GM12878 (cell line): ENCODE data around the gene PI4K2A.

ENCODE experiments used
- BCL11A ChIP-seq: IDR thresholded peaks from 2 replicates; pipeline ENCODE4 v1.6.1; 2011; ENCODE audit warnings: low read depth, low read length
- CREB1 ChIP-seq: IDR thresholded peaks from 2 replicates; pipeline ENCODE4 v1.6.1; 2012; ENCODE audit warnings: low read depth, mild to moderate bottlenecking, inconsistent platforms
- CTCF ChIP-seq, 3 experiments: IDR thresholded peaks in 2 of 3; conservative IDR thresholded peaks in 1 of 3; 2 replicates each; pipeline ENCODE4 v1.5.1; 2011; ENCODE audit warnings: low read depth in 3 of 3, low read length in 3 of 3, mild to moderate bottlenecking in 3 of 3, control low read depth in 2 of 3, moderate library complexity in 2 of 3, inconsistent platforms in 1 of 3, mixed read lengths in 1 of 3; ENCODE audit not compliant: control insufficient read depth in 2 of 3, insufficient read depth in 1 of 3; ENCODE audit errors: extremely low read depth in 1 of 3
- POLR2AphosphoS5 ChIP-seq: IDR thresholded peaks from 2 replicates; pipeline ENCODE4 v1.6.1; 2011; ENCODE audit warnings: mild to moderate bottlenecking, low read length, inconsistent platforms
- RB1 ChIP-seq: fragments of 450-650 bp; formaldehyde crosslinking; IDR thresholded peaks from 2 replicates; pipeline ENCODE4 v1.6.1; 2017; ENCODE audit warnings: mild to moderate bottlenecking, borderline replicate concordance
- RBBP5 ChIP-seq: fragments of 200-600 bp; sonication (generic); conservative IDR thresholded peaks from 2 replicates; pipeline ENCODE4 v1.6.1; 2016
- REST ChIP-seq: IDR thresholded peaks from 2 replicates; pipeline ENCODE4 v1.6.1; 2012; ENCODE audit warnings: mild to moderate bottlenecking, low read depth, low read length
- ZBED1 ChIP-seq: IDR thresholded peaks from 2 replicates; pipeline ENCODE4 v1.6.1; 2016; ENCODE audit warnings: borderline replicate concordance

- TF ChIP-seq CTCF (IDR thresholded peaks at IDR 0.05 in 2 of 3, conservative IDR thresholded peaks at IDR 0.05 in 1 of 3; ENCODE audit: control insufficient read depth in 2 of 3, extremely low read depth in 1 of 3, insufficient read depth in 1 of 3, low read depth in 3 of 3, low read length in 3 of 3) (no peak), REST (no peak), BCL11A (no peak), RB1 (peak; percentile 62; the same call in 1 of the 2 replicates), POLR2AphosphoS5 (peak; percentile 45; the same call in 1 of the 2 replicates), RBBP5 (no peak), ZBED1 (no peak), CREB1 (peak; percentile 87)
These were observed at the start of gene PI4K2A for GRCh38 chr10:97640174-97640867.
